Loucy (cell line): ENCODE data around the gene GGT7.
A peak's percentile ranks its signal among the peaks of the same experiment; 100 is the strongest.

Experiments
- H2AFZ ChIP-seq: fragments of 200-600 bp; sonication (generic); 2 replicates; pipeline ENCODE4 v1.6.0; 2016; ENCODE audit warnings: antibody characterized with exemption, mild to moderate bottlenecking, low read length, moderate library complexity
- H3F3A ChIP-seq: fragments of 200-600 bp; 2 replicates; pipeline ENCODE4 v1.6.0; 2016; ENCODE audit warnings: antibody characterized with exemption, low read depth, mild to moderate bottlenecking
- H3K27me3 ChIP-seq: fragments of 200-600 bp; sonication (generic); 2 replicates; pipeline ENCODE4 v1.6.1; 2014; ENCODE audit warnings: low read length, mild to moderate bottlenecking; ENCODE audit not compliant: insufficient read depth, poor library complexity, severe bottlenecking
- H3K36me3 ChIP-seq: fragments of 200-600 bp; sonication (generic); 2 replicates; pipeline ENCODE4 v1.6.1; 2016; ENCODE audit warnings: low read length; ENCODE audit not compliant: insufficient read depth
- H3K4me1 ChIP-seq: fragments of 200-600 bp; sonication (generic); 2 replicates; pipeline ENCODE4 v1.5.1; 2014; ENCODE audit warnings: low read length, mild to moderate bottlenecking; ENCODE audit not compliant: insufficient read depth, poor library complexity, severe bottlenecking
- H3K4me2 ChIP-seq: fragments of 200-600 bp; sonication (generic); 2 replicates; pipeline ENCODE4 v1.6.0; 2014; ENCODE audit warnings: antibody characterized with exemption, low read length, low read depth, mild to moderate bottlenecking; ENCODE audit not compliant: poor library complexity, severe bottlenecking
- H3K4me3 ChIP-seq: fragments of 200-600 bp; sonication (generic); 2 replicates; pipeline ENCODE4 v1.5.1; 2014; ENCODE audit warnings: low read length, mild to moderate bottlenecking, mixed read lengths; ENCODE audit not compliant: poor library complexity, severe bottlenecking
- H3K79me2 ChIP-seq: fragments of 200-600 bp; sonication (generic); 2 replicates; pipeline ENCODE4 v1.6.1; 2014; ENCODE audit warnings: low read length; ENCODE audit not compliant: insufficient read depth
- H3K9ac ChIP-seq: fragments of 200-600 bp; sonication (generic); 2 replicates; pipeline ENCODE4 v1.6.0; 2014; ENCODE audit warnings: mild to moderate bottlenecking, low read depth, low read length, moderate library complexity; ENCODE audit not compliant: poor library complexity, severe bottlenecking
- H3K9me2 ChIP-seq: fragments of 200-600 bp; sonication (generic); replicated peaks from 2 replicates; pipeline ENCODE4 v1.6.1; 2016; ENCODE audit warnings: low read depth, low read length, mixed read lengths
- H3K9me3 ChIP-seq: fragments of 200-600 bp; sonication (generic); 2 replicates; pipeline ENCODE4 v1.6.1; 2014; ENCODE audit warnings: mild to moderate bottlenecking, antibody characterized with exemption, low read length, low read depth; ENCODE audit not compliant: insufficient read depth
- H4K20me1 ChIP-seq: fragments of 200-600 bp; sonication (generic); 2 replicates; pipeline ENCODE4 v1.6.0; 2014; ENCODE audit warnings: antibody characterized with exemption, low read length, mild to moderate bottlenecking; ENCODE audit not compliant: insufficient read depth, poor library complexity, severe bottlenecking
- CTCF ChIP-seq: fragments of 200-600 bp; sonication (generic); conservative IDR thresholded peaks from 2 replicates; pipeline ENCODE4 v1.5.1; 2014; ENCODE audit warnings: mild to moderate bottlenecking, antibody characterized with exemption, low read length
- EZH2phosphoT487 ChIP-seq: fragments of 200-600 bp; IDR thresholded peaks from 2 replicates; pipeline ENCODE4 v1.6.1; 2018; ENCODE audit warnings: antibody characterized with exemption, mild to moderate bottlenecking, moderate library complexity, borderline replicate concordance

The GGT7 gene

GRCh38 chr20:34825530-34826362 lies 46.9 kb downstream of the GGT7 start, which contains the start of gene NCOA6:
Gene NCOA6, minus strand, starts transcription at chr20:34825651. Its CDS starts 43,296 bp downstream, at chr20:34782355.
- Histone ChIP-seq H3K4me2 (peak within 1 kb of the TSS; percentile 98), H3K4me1 (peaks cover 37% of the 10 kb centered on the region), H3K9ac (peak within 1 kb of the TSS; percentile 75), H2AFZ (peak within 1 kb of the TSS; percentile 99), H3K4me3 (peak within 1 kb of the TSS; percentile 77), H3K9me2 (no peaks in the 10 kb centered on the region), H3K27me3 (no peaks in the 10 kb centered on the region), H3K79me2 (peaks cover 40% of the 10 kb centered on the region), H3F3A (no peaks in the 10 kb centered on the region), H4K20me1 (peaks cover 23% of the 10 kb centered on the region), H3K9me3 (no peaks in the 10 kb centered on the region), H3K36me3 (no peaks in the 10 kb centered on the region)
- TF ChIP-seq CTCF (no peak), EZH2phosphoT487 (no peak)

- H2AFZ ChIP-seq, result peak overlapping the region; percentile 99
- peak overlapping the region; percentile 77 for H3K4me3 ChIP-seq
- H3K79me2 ChIP-seq, result peaks cover 45% of the 10 kb centered on the region
- H3K9me3 ChIP-seq, result no peaks in the 10 kb centered on the region
- peak overlapping the region; percentile 75 for H3K9ac ChIP-seq
- H3K9me2 ChIP-seq, result no peaks in the 10 kb centered on the region
- H3K4me2 ChIP-seq, result peak overlapping the region; percentile 84
- no peaks in the 10 kb centered on the region for H3K27me3 ChIP-seq
- H3K36me3 ChIP-seq, result no peaks in the 10 kb centered on the region
- TF ChIP-seq EZH2phosphoT487 (no peak), CTCF (no peak; the same call in 1 of the 2 replicates)
- H3K4me1 ChIP-seq, result peaks cover 37% of the 10 kb centered on the region
- H4K20me1 ChIP-seq, result peaks cover 25% of the 10 kb centered on the region
- H3F3A ChIP-seq, result no peaks in the 10 kb centered on the region
Observed at GRCh38 chr20:34824806-34825529, 47.7 kb downstream of the GGT7 start.

GRCh38 chr20:34824452-34824805 lies 48.2 kb downstream of the GGT7 start:
- Histone ChIP-seq H3K4me3 (peak overlapping the region; percentile 77), H3K4me1 (peaks cover 37% of the 10 kb centered on the region), H3K9ac (peak overlapping the region; percentile 75), H4K20me1 (peaks cover 30% of the 10 kb centered on the region), H2AFZ (peak overlapping the region; percentile 58), H3K79me2 (peaks cover 51% of the 10 kb centered on the region), H3K27me3 (no peaks in the 10 kb centered on the region), H3K36me3 (no peaks in the 10 kb centered on the region), H3K4me2 (peak overlapping the region; percentile 84), H3K9me2 (no peaks in the 10 kb centered on the region), H3F3A (no peaks in the 10 kb centered on the region), H3K9me3 (no peaks in the 10 kb centered on the region)
- TF ChIP-seq CTCF (no peak), EZH2phosphoT487 (no peak)
